SKM-1 treated with dmso at 0.1 percent for 144 hours (cell line): ENCODE measurements around the gene CCPG1.
A peak's percentile ranks its signal among the peaks of the same experiment; 100 is the strongest.

Source experiments
- DNase-seq: peaks from one replicate; lab custom pipeline; 2025; ENCODE audit not compliant: unreplicated experiment; lab: John Stamatoyannopoulos, UW

Gene CCPG1

GRCh38 chr15:55319537-55320237 is 88.5 kb downstream of the CCPG1 start:
- DNase-seq, result no peak

- DNase-seq, result peak; percentile 84
These were observed 89.3 kb downstream of the CCPG1 start, which contains the start of the genes PIGB and PIGBOS1 for GRCh38 chr15:55318588-55319494. Gene PIGB, plus strand, starts transcription at chr15:55319222. Its CDS starts 29 bp downstream, at chr15:55319251. Gene PIGBOS1, minus strand, starts transcription at chr15:55319123. Its CDS starts 1,331 bp downstream, at chr15:55317792.
